Left ventricle myocardium inferior (tissue), 1 donor: ENCODE data around the gene OR1I1. TPM values are rescaled to one million over a fixed set of nuclear protein-coding genes. Genes with fewer than 3 reads are reported as not detected.

ENCODE experiments used
- DNase-seq: peaks from one replicate; pipeline ENCODE4 v3.0.0-alpha.2; 2020
- H3K27ac ChIP-seq: fragments of 200-600 bp; replicated peaks from 2 replicates; pipeline ENCODE4 v1.8.0; 2021
- H3K27me3 ChIP-seq: fragments of 200-600 bp; 2 replicates; pipeline ENCODE4 v1.8.0; 2021; ENCODE audit warnings: low read depth
- H3K36me3 ChIP-seq: fragments of 200-600 bp; 2 replicates; pipeline ENCODE4 v1.8.0; 2021
- H3K4me1 ChIP-seq: fragments of 200-600 bp; 2 replicates; pipeline ENCODE4 v1.8.0; 2021
- H3K4me3 ChIP-seq: fragments of 200-600 bp; 2 replicates; pipeline ENCODE4 v1.8.0; 2021; ENCODE audit warnings: mild to moderate bottlenecking, moderate library complexity
- H3K9me3 ChIP-seq: fragments of 200-600 bp; replicated peaks from 2 replicates; pipeline ENCODE4 v1.8.0; 2021
- intact Hi-C: fragments of 100-400 bp; cut with micrococcal nuclease; formaldehyde crosslinking; loops from one replicate; pipeline ENCODE4 v1.11.0; 2022
- total RNA-seq: library from RNA; stranded (reverse); fragmentation: NEBNext Ultra II Directional; extraction: Animal tissue kit (Norgen Biotek cat#: 25700); gene quantifications from one replicate; pipeline ENCODE4 v1.2.1, GENCODE V29; 2021
- TF ChIP-seq, protein P1 (sequence below): fragments of 200-600 bp; IDR thresholded peaks from 2 replicates; pipeline ENCODE4 v1.8.0; 2021; ENCODE audit warnings: antibody characterized with exemption, mild to moderate bottlenecking, borderline replicate concordance
- donor health status: DM: no; HTN: yes; CAD: no; lungs with severe emphysema.

OR1I1 gene
- total RNA-seq, 1 donor from 2014 or later: not detected

DNA sequence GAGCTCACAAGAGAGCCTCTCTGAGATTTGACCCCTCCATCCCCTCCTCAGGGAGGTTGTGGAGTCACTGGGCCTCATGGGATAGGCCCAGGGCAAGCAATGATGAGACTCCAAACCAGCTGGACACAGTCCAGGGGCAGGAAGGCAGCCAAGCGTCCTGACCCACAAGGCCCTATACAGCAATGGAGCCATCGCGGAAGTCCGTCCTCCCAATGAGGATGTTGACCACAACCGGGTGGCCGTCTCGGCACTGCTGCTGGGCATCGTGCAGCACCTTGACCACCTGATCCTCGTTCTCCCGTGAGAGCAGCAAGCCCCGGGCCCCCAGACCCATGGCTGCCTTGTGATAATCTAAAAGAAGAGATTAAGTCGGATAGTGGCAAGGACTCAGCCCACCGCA is 33.1 kb downstream of the OR1I1 start:
- intact Hi-C loops: no loop called here
- no peaks in the 10 kb centered on the region for H3K9me3 ChIP-seq
- H3K4me3 ChIP-seq: no peak overlapping the region
- H3K36me3 ChIP-seq: peaks cover 100% of the 10 kb centered on the region
- TF ChIP-seq, protein P1, sequence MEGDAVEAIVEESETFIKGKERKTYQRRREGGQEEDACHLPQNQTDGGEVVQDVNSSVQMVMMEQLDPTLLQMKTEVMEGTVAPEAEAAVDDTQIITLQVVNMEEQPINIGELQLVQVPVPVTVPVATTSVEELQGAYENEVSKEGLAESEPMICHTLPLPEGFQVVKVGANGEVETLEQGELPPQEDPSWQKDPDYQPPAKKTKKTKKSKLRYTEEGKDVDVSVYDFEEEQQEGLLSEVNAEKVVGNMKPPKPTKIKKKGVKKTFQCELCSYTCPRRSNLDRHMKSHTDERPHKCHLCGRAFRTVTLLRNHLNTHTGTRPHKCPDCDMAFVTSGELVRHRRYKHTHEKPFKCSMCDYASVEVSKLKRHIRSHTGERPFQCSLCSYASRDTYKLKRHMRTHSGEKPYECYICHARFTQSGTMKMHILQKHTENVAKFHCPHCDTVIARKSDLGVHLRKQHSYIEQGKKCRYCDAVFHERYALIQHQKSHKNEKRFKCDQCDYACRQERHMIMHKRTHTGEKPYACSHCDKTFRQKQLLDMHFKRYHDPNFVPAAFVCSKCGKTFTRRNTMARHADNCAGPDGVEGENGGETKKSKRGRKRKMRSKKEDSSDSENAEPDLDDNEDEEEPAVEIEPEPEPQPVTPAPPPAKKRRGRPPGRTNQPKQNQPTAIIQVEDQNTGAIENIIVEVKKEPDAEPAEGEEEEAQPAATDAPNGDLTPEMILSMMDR: no peak
- H3K27ac ChIP-seq: peak overlapping the region; percentile 78
- H3K4me1 ChIP-seq: peaks cover 38% of the 10 kb centered on the region
- no peaks in the 10 kb centered on the region for H3K27me3 ChIP-seq
- peak; percentile 90 for DNase-seq

DNA sequence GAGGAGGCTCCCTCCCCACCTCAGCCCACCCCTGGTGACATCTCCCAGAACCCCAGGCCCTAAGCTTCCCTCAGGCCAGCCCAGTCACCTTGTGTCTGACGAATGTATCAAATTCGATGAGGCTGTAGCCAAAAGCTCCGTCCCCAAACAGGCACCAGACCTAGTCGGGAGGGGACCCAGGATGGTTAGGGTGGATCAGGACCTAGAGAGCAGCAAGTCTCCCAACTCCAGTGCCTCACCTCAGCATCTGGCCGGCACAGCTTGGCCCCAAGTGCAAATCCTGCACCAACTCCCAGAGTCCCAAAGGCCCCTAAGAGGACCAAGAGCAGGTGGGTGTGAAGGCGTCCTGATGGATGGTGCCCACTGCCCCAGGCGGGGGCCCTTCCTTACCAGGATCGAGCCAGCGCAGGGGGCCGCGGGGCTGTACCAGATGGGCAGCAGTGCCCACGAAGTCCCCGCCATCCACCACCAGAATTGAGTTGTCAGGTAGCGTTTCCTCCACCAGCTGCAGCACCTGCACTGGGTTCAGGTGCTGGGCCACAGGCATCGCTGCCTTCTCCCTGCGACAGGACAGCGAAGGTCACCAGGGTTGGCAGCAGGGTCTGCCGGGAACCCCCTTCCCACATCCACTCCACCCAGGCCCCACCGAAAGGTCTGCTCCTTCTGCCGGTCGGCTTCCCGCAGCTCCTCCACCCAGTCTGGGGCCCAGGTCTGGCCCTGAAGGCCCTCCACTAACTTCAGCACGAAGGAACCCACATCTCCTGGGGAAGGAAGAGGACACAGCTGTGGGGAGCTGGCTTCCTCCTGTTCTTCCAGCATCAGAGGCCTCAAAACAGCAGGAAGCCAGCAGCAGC is 34.0 kb downstream of the OR1I1 start:
- Histone ChIP-seq H3K4me3 (no peak overlapping the region), H3K27ac (peak overlapping the region; percentile 78), H3K4me1 (peaks cover 38% of the 10 kb centered on the region), H3K27me3 (no peaks in the 10 kb centered on the region), H3K9me3 (no peaks in the 10 kb centered on the region), H3K36me3 (peaks cover 100% of the 10 kb centered on the region)
- intact Hi-C loops: no loop called here
- TF ChIP-seq, protein P1: no peak
- DNase-seq: no peak

DNA sequence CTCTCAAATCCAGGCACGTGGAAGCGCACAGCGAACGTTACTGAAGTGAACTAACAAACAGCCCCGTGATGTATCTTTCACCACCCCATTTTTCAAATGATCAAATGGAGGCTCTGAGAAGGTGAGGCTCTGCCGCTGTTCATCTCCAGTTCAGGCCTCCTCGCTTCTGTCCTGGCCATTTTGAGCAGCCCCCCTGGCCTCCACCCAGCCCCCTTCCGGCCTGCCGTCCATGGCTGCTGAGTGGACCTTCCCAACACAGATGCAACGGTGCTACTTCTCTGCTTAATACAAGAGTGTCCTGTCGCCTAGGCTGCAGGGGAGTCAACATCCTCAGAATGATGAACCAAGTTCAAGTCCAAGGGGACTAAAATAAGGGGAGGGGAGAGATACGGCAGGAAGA is 34.8 kb downstream of the OR1I1 start:
- Histone ChIP-seq H3K27ac (peak overlapping the region; percentile 78), H3K4me3 (no peak overlapping the region), H3K9me3 (no peaks in the 10 kb centered on the region), H3K4me1 (peaks cover 38% of the 10 kb centered on the region), H3K27me3 (no peaks in the 10 kb centered on the region), H3K36me3 (peaks cover 100% of the 10 kb centered on the region)
- no peak for DNase-seq
- intact Hi-C loops: no loop called here
- TF ChIP-seq, protein P1: no peak

DNA sequence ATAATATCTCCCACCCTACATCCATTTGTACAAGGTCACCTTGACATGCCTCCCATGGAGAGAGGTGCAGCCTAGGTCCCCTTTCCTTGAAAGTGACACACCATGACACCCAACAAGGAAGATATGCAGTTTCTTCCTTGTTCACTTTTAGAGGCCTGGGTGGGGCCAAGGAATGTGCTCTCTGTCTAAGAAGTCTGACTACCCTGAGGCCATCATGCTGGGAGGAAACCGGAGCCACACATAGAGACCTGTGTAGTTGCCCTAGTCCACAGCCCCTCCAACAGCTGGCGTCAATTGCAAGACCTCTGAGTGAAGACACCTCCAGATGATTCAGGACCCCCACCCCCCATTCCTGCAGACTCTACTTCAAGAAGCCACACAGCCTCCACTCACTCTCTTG is 36.2 kb downstream of the OR1I1 start:
- intact Hi-C loops: no loop called here
- H3K36me3 ChIP-seq: peaks cover 100% of the 10 kb centered on the region
- H3K4me1 ChIP-seq: peaks cover 43% of the 10 kb centered on the region
- TF ChIP-seq, protein P1: no peak
- H3K4me3 ChIP-seq: no peak overlapping the region
- peak overlapping the region; percentile 33 for H3K27ac ChIP-seq
- no peaks in the 10 kb centered on the region for H3K9me3 ChIP-seq
- DNase-seq: no peak
- H3K27me3 ChIP-seq: no peaks in the 10 kb centered on the region

DNA sequence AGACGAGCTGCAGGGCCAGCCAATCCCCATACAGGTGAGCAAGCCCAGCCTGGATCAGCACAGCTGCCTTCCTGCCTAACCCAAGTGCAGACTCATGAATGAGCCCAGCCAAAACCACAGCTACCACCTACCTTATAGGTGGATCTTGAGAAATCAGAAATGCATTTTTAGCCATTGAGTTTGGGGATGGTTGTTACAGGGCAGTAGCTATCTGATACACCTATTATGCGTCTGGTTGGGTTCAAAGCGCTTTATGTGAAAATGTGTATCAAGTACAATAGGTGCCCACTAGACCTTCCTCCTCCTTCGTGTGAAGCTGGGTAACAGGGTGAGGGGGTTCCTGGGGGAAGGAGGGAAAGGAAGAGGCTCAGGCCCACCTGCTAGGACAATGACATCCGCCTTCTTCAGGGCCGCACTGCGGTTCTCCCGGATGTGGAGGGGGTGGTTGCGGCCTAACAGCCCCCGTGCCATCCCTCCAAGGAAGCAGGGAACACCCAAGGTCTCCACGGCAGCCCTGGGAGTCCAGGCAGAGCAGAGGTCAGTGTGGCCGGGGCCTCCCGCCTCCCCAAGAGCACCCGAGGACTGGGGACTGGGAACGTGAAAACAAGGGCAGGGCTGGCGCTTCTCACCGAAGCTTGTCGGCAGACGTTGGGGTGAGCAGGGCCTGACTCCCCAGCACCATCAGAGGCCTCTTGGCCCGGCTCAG is 36.9 kb downstream of the OR1I1 start:
- DNase-seq: no peak
- H3K4me1 ChIP-seq: peaks cover 42% of the 10 kb centered on the region
- no peak overlapping the region for H3K27ac ChIP-seq
- intact Hi-C loops: no loop called here
- no peak overlapping the region for H3K4me3 ChIP-seq
- TF ChIP-seq, protein P1: no peak
- H3K36me3 ChIP-seq: peaks cover 95% of the 10 kb centered on the region
- H3K27me3 ChIP-seq: no peaks in the 10 kb centered on the region
- H3K9me3 ChIP-seq: no peaks in the 10 kb centered on the region
